ENCODE measurements around the gene KIF27. TPM values are rescaled to one million over a fixed set of nuclear protein-coding genes. Genes with fewer than 3 reads are reported as not detected.

Gene KIF27
- total RNA-seq = 1 to 10 TPM; 1.1 to 5.1 TPM
- polyA plus RNA-seq = 1 to 10 TPM in 1 of 2 donors, under 1 TPM in 1; 0.55 to 2.1 TPM

- WGBS = under 1% methylated on average over 92 of the region's 92 CpGs
- Histone ChIP-seq H3K9me3 (ENCODE audit: control insufficient read depth in 4 of 4, low read length in 3 of 4) (no peaks in the 10 kb centered on the region), H3K27ac (ENCODE audit: low read depth in 1 of 2, low read length in 2 of 2) (peak within 1 kb of the TSS; percentile 91 to 94), H3K9ac (ENCODE audit: low read depth in 1 of 2, low read length in 2 of 2) (peak within 1 kb of the TSS; percentile 68 to 93), H3K36me3 (ENCODE audit: control insufficient read depth in 4 of 4, insufficient read depth in 3 of 4, low read depth in 1 of 4, low read length in 3 of 4) (no peaks in the 10 kb centered on the region), H3K4me1 (ENCODE audit: control insufficient read depth in 4 of 4, insufficient read depth in 4 of 4, low read length in 3 of 4) (peaks cover 2 to 8% (median 5%) of the 10 kb centered on the region in 4 donors), H3K27me3 (ENCODE audit: control insufficient read depth in 4 of 4, insufficient read depth in 4 of 4, low read length in 3 of 4) (no peaks in the 10 kb centered on the region), H3K4me3 (ENCODE audit: low read depth in 1 of 3, low read length in 3 of 3) (peak within 1 kb of the TSS; percentile 75 to 99 (median 84))
- DNase-seq (ENCODE audit: low spot score) = peak; percentile 99
- TF ChIP-seq NR2F2 (IDR thresholded peaks at IDR 0.05) = no peak
- TF ChIP-seq CTCF (IDR thresholded peaks at IDR 0.05; ENCODE audit: low read depth, low read length, missing input control) = peak; percentile 49
- peak; percentile 56 to 63 for TF ChIP-seq GABPA (IDR thresholded peaks at IDR 0.05 in 1 of 2, conservative IDR thresholded peaks at IDR 0.05 in 1 of 2)
- TF ChIP-seq HNF4A (conservative IDR thresholded peaks at IDR 0.05) = peak; percentile 20 to 26
- TF ChIP-seq TAF1 (conservative IDR thresholded peaks at IDR 0.05) = peak; percentile 86
- no peak for TF ChIP-seq EGR1 (IDR thresholded peaks at IDR 0.05; ENCODE audit: low read depth in 2 of 2)
- peak in 1 of 2 donors; percentile 22 for TF ChIP-seq JUND (IDR thresholded peaks at IDR 0.05)
- TF ChIP-seq RAD21 (IDR thresholded peaks at IDR 0.05) = peak in 1 of 2 donors; percentile 34
- peak; percentile 75 for TF ChIP-seq SP1 (IDR thresholded peaks at IDR 0.05)
- TF ChIP-seq RXRA (IDR thresholded peaks at IDR 0.05) = peak in 1 of 2 donors; percentile 21
- peak; percentile 59 for TF ChIP-seq YY1 (IDR thresholded peaks at IDR 0.05)
- peak; percentile 76 for TF ChIP-seq REST (IDR thresholded peaks at IDR 0.05)
- TF ChIP-seq ZBTB33 (IDR thresholded peaks at IDR 0.05) = peak; percentile 22
- no peak for TF ChIP-seq ATF3 (IDR thresholded peaks at IDR 0.05)
These were observed at the start of gene KIF27 for GRCh38 chr9:83920927-83921707. KIF27 (minus strand) TSS chr9:83921432; CDS start chr9:83915591, 5,841 bp downstream.

Data from liver (tissue), 9 donors.